HG03469 (cell line): ENCODE measurements around the gene SIRPG.
"Not testable (repeated sequence)": the region's sequence is repeated elsewhere in the genome, so short reads cannot be mapped to it uniquely, and the experiment has no call there.

Experiments
- ATAC-seq: cut with Tn5 transposase; IDR thresholded peaks from one replicate; pipeline ENCODE4 v1.9.1; 2021; ENCODE audit warnings: mild to moderate bottlenecking, moderate library complexity, moderate number of reproducible peaks; ENCODE audit not compliant: unreplicated experiment

SIRPG gene

DNA sequence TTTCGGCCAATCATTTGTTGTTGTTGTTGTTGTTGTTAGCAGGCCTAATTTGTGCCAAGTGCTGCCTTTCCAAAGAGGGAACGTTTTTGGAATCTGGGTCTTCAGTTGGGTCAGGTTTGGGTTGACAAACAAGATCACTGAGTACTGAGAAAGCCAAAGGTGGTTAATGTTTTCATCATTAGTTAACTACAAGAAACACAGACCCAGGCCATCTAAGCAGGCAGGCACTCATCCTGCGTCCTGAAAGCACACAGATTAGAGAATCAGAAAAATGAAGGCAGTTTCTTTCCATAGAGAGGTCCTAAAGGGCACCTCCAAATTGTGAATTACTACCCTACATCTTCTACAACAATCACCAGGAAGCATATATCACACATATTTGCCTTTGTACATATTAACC, 15.1 kb upstream of the SIRPG start:
- no peak for ATAC-seq

DNA sequence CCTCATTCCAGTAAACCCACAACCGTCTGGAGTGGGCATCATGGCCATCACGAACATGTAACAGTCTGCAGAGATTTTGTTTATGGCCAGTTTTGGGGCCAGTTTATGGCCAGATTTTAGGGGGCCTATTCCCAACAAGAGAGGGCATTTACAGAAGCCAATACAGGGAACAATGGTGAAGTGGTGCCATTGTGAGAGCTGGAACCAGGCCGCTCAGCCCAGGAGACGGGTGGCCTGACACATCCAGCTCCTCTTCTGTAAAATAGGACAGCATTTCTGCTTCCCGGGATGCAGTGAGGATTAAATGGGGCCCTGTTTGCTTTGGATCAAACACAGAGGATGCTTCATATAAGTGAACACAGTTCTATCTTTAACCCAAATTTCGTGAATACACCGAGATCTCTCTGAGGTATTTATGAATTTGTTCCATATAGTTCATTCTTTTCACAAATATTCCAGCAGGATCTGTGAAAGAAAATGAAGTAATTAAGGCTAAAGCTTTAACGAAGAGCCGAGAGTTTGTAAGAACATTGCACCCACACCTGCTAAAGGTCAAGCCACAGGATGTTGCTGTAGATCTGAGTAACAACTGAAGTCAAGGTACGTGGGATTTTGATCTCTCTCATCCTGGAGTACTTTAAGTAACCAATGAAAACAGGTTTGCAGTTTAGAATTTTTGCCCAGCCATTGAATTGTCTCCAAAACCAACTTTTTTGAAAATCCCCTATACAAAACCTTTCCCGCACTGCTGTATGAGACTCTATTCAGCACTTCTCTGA, 14.5 kb upstream of the SIRPG start:
- no peak for ATAC-seq

DNA sequence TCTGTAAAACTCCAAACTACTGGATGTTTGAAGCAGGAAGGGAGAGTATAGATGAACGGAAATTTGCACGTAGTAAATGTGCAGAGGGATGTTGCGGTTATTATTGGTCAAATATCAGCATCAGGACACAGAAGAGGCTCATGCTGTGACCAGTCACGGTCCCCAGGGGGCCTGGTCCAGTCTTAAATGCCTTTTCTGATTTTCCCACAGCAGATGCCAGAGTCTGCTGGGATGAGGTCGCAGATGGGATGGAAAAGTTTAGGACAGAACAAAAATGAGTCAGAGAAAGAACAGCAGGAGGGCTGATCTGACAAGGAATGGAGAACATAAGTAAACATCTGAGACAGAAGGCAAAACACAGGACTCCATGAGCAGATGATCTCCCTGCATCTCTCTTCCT, 11.7 kb upstream of the SIRPG start:
- ATAC-seq, result no peak

DNA sequence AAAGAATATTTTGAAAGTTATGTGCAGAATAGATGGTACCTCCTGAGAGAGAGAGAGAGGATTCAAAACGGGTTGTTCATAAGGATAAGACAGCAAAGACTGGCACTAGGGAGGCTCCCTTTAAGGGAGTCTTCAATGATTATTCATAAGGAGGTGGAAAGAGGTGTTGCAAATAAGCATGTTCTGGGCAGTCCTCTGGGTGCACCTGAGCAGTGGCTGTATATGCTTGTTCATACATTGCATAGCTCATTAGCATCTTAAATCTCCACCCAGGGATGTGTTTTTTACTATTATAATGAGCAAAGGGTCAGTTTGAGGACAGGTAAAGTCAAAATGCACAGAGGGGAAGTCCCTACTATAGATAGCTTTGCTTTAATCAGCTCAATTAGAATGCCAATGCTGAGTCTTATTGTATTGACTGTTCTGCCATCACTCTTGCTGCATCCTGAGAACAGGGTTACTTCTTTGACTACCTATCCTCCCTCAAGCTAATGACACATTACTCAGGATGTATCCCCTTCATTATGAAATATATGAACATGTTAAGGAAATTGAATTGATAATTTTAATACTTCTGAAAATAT, 10.0 kb upstream of the SIRPG start:
- no peak for ATAC-seq

DNA sequence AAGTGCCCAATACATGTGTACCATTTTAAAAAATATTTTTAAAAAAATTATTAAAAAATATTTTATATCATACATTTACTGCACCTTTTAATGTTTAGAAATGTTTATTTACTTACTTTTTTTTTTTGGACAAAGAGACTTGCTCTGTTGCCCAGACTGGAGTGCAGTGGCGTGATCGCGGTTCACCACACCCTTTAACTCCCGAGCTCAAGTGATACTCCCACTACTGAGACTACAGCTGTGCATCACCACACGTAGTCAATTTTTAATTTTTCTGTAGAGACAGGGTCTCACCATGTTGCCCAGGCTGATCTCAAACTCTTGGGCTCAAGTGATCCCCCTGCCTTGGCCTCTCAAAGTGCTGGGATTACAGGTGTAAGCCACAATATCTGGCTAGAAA, 9.2 kb upstream of the SIRPG start:
- no peak for ATAC-seq

DNA sequence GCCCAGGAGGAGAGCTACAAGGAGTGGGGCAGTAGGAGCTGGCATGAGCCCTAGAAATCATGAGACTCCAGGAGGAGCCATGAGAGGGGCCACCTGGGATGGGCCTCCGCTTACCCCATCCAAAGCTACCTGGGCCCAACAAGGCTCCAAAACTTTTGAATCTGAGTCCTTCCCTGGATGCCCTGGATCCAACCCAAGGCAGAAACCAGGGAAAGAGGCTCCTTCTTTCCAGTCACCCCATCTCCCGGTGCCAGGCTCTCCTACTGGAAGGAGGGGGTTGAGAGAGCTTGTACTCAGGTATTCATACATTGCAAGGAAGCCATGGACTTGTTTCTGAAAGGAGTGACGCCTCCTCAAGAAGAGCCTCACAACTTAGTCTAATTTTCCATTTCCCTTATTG, 7.8 kb upstream of the SIRPG start:
- no peak for ATAC-seq

DNA sequence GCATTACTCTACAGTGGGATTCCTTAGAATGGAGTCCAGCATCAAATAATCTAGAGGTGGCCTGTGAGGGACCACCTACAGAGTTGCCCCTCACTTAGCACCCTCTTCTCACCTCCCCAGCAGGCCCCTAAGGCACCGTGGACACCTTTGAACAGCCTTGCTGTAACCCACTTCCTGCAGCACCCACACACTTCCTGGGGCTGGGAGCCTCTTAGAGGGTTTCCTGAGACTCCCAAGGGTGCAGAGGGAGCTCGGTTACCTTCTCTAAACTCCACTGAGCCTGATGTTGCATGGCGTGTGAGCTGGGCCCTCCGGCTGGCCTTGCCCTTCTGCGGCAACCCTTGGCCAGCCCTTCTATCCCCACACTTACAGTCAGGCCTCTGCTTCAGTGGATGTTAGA, 7.3 kb upstream of the SIRPG start:
- ATAC-seq, result no peak

DNA sequence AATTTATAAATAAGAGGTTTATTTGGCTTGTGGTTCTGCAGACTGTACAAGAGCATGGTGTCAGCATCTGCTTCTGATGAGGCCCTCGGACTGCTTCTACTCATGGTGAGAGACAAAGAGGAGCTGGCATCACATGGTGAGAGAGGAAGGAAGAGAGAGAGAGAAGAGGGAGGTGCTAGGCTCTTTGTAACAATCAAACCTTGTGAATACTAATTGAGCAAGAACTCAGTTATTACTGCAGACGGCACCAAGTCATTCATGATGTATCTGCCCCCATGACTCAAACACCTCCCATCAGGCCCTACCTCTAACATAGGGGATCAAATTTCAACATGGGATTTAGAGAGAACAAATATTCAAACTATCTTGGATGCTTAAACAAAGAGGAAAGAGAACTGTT, 6.3 kb upstream of the SIRPG start:
- ATAC-seq, result no peak

DNA sequence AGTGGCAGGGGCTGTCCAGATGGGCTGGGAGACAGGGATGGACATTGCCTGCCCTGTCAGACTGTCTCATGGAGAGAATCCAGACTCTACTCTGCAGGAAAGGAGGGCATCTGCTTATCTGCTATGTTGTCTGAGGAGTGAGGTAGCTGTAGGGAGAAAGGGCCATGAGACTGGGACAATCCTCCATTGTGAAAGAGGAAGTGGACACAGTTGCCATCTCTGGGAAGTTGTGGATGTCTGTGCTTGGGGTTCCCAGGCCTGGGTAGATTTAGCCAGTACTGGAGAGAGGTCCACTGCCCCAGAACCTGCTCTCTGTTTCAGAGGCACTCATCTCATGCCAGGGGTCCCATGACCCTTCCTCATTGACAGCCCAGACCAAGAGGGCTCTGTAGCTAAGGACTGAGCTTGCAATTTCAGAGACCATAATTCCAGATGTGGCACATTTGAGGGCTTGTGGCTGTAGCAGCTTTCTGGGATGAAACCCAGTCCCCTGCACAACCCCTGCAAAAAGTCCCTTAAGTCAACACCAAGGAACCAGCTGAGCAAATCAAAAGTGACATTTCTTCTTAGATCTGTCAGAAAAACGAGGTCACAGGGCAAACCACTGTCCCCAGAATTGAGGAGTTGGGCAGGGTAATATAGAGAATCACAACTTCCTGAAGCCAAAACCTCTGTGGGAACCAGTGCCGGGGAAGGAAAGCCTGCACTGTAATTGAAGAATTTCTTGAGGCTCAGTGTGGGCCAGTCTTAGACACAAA, 4.1 kb upstream of the SIRPG start:
- ATAC-seq, result no peak

DNA sequence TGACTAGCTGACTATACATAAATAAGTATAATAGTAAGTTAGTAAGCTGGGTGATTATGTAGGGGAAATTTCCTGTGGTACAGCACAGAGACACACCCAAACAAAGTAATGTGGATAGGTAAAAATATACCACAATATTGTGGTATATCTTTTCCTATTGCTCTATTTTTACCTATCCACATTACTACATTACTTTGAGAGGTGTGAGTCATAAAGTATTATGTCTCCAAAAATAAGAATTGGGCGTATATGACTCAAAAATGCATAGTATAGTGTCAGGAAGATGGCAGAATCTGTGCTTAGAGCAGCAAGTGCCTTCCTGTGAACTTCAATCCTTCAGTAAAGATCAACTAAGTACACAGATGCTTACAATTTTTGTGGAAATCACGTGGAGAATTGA, 2.7 kb upstream of the SIRPG start:
- ATAC-seq, result no peak

DNA sequence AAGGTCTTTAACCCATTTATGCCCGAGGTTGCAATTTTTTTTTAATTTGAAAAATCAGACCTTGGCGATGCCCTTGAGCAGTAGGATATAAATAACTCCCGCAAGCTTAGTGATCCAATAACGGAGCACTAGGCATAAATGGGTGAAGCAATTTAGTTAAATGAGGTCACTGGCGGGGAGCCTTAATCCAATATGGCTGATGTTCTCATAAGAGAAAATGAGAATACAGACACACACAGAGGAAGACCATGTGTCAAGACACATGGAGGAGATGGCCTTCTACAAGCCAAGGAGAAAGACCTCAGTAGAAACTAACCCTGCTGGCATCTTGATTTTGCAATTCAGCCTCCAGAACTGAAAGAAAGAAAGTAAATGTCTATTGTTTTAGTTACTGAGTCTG, 735 bp downstream of the SIRPG start:
- ATAC-seq, result no peak

DNA sequence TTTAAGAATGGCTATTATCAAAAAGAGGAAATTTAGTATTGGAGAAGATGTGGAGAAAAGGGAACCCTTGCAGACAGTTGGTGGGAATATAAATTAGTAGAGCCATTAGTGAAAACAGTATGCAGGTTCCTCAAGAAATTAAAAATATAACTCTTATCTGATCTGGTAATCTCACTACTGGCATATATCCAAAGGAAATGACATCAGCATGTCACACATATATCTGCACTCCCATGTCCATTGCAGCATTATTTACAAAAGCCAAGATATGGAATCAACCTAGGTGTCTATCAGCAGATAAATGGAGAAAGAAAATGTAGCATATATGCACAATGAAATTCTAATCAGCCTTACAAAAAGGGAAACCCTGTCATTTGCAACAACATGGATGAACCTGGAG, 2.6 kb downstream of the SIRPG start:
- ATAC-seq, result no peak

DNA sequence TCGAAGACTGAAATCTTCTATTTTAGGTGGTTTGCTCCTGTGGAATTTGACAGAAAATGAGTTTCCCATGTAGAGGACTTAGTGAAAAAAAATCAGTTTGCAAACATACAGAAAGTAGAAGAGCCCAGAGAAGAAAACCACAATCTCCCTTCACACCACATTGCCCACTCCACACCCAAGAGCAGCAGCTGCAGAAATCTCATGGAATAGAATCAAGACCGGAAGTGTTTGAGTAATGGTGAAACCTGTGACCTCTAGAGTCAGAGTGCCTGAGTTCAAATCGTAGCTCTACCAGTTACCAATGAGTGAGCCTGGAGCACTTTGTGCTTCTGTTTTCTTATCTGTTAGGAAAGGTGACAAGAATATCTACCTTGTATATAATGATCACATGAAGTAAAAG, 4.6 kb downstream of the SIRPG start:
- no peak for ATAC-seq

DNA sequence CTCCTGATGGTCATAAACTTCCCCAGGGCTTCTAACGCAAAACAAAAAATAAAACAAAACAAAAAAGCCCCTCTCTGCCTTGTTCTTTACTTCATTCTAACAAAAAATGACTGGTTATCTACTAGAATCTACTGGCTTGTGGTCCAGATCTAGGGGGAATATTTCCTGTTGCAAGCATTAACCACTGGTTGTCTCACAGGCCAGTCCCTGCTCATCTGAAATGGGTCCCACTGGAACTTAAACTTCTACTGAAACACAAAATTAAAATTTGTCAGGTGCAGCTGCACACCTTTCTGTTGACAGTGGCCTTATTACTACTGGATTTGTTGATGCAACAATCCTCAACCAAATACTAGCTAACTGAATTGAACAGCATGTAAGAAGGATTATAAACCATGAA, 5.5 kb downstream of the SIRPG start:
- no peak for ATAC-seq

DNA sequence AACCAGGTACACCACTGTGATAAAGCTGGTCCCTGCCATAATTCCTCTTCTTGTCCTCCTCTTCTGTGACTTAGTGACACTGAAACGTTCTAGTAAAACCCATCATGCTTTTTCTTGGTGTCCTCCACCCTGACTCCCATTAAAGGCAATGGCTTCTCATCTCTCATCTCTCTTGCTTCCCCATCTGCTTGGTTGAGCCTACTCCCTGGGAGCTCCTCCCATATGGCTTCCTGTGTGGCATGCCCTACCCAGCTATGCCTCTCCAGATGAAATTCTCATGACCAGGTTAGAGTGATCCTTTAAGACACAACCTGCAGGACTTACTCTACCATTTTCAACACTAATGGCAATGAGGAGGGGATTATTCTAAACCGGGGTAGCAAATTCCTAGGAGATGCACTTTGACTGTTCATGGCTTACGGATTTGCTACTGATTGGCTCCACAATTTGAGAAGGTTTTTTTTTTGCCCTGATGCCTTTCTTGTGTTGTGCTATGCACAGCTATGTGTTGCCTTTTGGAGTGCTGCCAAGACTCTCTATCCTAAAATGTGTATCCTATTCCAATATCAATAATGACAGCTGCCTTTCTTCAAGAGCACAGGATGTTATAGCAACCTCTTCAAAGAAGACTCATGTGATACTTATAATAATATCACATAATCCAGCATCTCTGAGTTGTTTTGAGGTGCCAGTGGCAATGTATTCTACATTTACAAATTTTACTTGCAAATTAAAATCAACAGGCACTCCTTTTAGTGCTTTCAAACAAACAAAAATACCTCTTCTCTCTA, 6.1 kb downstream of the SIRPG start:
- ATAC-seq, result no peak

DNA sequence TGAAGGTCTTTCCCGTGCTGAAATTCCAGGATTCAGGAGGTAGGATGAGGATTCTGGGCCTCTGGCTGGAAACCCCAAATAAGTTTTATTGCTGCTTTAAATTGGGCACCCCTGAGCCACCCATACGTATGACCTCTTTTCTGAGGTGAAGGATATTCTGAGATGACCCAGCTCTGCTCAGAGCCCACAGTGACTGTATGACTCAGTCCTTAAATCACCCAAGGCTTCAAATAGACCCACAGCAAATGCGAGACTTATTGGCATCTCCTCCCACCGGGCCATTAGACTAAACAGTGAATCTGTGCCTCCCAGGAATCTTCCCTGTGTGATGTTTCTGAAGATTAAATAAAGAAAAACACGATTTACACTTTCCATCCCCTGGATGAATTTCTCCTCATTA, 9.5 kb downstream of the SIRPG start:
- ATAC-seq, result no peak

DNA sequence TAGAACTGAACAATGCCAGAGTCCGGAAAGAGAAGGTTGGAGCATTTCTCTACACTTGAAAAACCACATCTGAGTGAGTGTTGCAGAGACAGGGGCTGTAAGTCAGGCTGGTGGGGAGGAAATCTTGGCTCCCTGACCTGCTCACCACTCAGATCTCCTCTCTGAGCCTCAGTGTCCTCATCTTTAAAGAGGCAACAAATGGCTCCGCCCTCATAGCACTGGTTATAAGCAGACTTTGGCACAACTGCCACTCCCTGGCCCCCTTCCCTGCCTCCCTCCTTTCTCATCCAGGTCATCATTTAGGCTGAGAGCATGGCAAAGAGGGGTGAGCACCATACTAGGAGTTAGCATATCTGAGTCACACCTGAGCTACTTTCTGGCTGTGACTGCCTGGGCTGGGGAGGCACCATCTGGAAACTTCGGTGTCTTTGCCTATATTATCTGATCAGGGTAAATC, 10.6 kb downstream of the SIRPG start:
- ATAC-seq, result no peak

DNA sequence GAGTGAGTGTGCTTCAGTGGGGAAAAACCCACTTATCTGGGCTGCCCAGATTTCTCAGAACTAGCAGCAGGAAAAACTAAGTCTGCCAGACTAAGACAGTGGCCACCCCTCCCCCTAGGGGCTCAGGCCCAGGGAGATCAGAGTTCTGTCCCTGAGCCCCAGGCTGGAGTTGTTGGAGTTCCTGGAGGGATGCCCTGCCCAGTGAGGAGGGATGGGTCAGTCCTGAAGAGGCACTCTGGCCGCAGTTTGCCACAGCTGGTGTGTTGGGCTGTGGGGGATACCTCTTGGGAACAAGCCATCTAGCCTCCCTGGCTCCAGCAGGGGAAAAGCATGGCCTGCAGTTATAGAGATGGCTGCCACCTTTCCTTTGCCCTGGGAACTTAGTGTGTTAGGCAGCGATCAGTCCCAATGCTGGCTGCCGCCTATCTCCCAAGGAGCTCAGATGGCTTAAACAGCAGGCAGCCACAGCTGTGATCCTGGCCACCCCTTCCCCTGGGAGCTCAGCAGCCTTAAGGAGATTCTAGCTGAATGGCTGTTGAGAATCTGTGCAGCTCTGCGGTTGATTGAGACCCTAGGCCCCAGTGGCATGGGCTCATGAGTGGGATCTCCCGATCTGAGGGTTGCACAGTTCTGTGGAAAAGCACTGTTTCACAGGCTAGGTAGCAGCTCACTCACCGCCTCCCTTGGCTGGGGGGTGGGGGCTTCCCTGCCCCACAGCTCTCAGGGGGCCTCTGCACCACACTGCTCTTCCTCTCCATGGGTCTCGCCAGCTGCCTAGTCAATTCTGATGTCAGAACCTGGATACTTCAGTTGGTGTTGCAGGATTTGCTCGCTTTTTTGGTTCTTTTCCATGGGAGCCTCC, 13.2 kb downstream of the SIRPG start:
- no peak for ATAC-seq

DNA sequence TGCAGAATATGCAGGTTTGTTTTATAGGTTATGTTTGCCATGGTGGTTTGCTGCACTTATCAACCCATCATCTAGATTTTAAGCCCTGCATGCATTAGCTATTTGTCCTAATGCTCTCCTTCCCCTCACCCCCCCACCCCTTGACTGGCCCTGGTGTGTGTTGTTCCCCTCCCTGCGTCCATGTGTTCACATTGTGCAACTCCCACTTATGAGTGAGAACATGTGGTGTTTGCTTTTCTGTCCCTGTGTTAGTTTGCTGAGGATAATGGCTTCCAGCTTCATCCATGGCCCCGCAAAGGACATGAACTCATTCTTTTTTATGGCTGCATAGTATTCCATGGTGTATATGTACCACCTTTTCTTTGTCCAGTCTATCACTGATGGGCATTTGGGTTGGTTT, 18.9 kb downstream of the SIRPG start:
- not testable (repeated sequence) for ATAC-seq

DNA sequence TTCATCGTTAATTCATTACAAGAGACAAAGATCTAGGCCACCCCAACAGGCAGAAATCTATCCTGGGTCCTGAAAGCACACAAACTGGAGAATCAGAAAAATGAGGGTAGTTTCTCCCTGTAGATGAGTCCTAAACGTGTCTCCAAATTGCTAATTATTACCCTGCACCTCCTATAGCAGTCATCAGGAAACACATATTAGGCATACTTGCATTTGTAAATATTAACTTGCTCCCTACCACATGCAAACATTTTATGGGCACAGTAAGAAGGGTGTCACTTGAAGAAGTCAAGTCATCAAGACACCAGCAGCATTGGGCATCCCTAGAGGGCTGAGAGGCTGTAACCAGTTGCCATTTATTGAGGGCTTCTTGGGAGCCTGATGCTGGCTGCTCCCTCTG, 19.8 kb downstream of the SIRPG start:
- ATAC-seq, result no peak
